Fibroblast of the aortic adventitia (primary cell): Measurements from ENCODE around the gene CSMD2. TPM values are rescaled to one million over a fixed set of nuclear protein-coding genes. Genes with fewer than 3 reads are reported as not detected.

Experiments used
- DNase-seq: peaks from one replicate; pipeline ENCODE4 v3.0.0-alpha.2; 2010; ENCODE audit warnings: low read depth
- H3K4me3 ChIP-seq: 2 replicates; pipeline ENCODE4 v1.5.1; 2011; ENCODE audit warnings: low read depth, mild to moderate bottlenecking, control low read depth, low read length, moderate library complexity
- CTCF ChIP-seq: IDR thresholded peaks from 2 replicates; pipeline ENCODE4 v1.5.1; 2011; ENCODE audit warnings: mild to moderate bottlenecking, low read length, control low read depth, inconsistent platforms; ENCODE audit not compliant: insufficient read depth
- total RNA-seq: library from RNA; depleted of rRNA; stranded (reverse); fragments of >200 nt; gene quantifications from 2 replicates; pipeline ENCODE4 v1.2.3, GENCODE V29; 2012; ENCODE audit warnings: low replicate concordance

CSMD2 gene
- total RNA-seq, 1 donor, result 6.6 TPM

- no peak overlapping the region for H3K4me3 ChIP-seq
- DNase-seq, result no peak
- TF ChIP-seq CTCF, result no peak
Measured at GRCh38 chr1:33819913-33820311, 345.1 kb downstream of the CSMD2 start.

- no peak overlapping the region for H3K4me3 ChIP-seq
- no peak for TF ChIP-seq CTCF
- no peak for DNase-seq
Measured at GRCh38 chr1:33819290-33819912, 345.6 kb downstream of the CSMD2 start.

GRCh38 chr1:33818071-33818470 lies 347.0 kb downstream of the CSMD2 start:
- no peak overlapping the region for H3K4me3 ChIP-seq
- no peak for DNase-seq
- TF ChIP-seq CTCF, result no peak

GRCh38 chr1:33815061-33815460 lies 350.0 kb downstream of the CSMD2 start:
- DNase-seq, result peak; percentile 91
- TF ChIP-seq CTCF, result no peak
- no peak overlapping the region for H3K4me3 ChIP-seq

GRCh38 chr1:33814166-33814565 lies 350.9 kb downstream of the CSMD2 start:
- peak; percentile 45 for DNase-seq
- H3K4me3 ChIP-seq, result no peak overlapping the region
- TF ChIP-seq CTCF, result no peak

- no peak for TF ChIP-seq CTCF
- DNase-seq, result no peak
Measured at GRCh38 chr1:33810571-33810970, 354.5 kb downstream of the CSMD2 start.

GRCh38 chr1:33805988-33806387 lies 359.0 kb downstream of the CSMD2 start:
- TF ChIP-seq CTCF, result no peak
- no peak for DNase-seq
- no peak overlapping the region for H3K4me3 ChIP-seq

More at GRCh38 chr1:33810571-33810970, 354.5 kb downstream of the CSMD2 start:
- no peak overlapping the region for H3K4me3 ChIP-seq
